PC-3 (cell line): ENCODE measurements around the gene LCAT. TPM values are rescaled to one million over a fixed set of nuclear protein-coding genes. Genes with fewer than 3 reads are reported as not detected.
A peak's percentile ranks its signal among the peaks of the same experiment; 100 is the strongest.
"Not testable (repeated sequence)": the region's sequence is repeated elsewhere in the genome, so short reads cannot be mapped to it uniquely, and the experiment has no call there.

Source experiments
- ATAC-seq: fragments of 200-7000 bp; cut with Tn5 transposase; 2 replicates; pipeline ENCODE4 v1.9.1; 2020; ENCODE audit warnings: mild to moderate bottlenecking, moderate library complexity
- BruUV-seq: library from RNA; stranded (reverse); fragments of 400-500 nt; replicated peaks from 2 replicates; lab custom pipeline; 2021; lab: Mats Ljungman, UMichigan
- CTCF ChIA-PET: fragments of 300-600 bp; sonication (Branson Sonifier 250); formaldehyde crosslinking; loops from one replicate; lab custom pipeline; 2022; ENCODE audit warnings: antibody characterized with exemption; lab: Charles Lee
- POLR2A ChIA-PET: fragments of 300-600 bp; sonication (Branson Sonifier 250); formaldehyde crosslinking; loops from one replicate; lab custom pipeline; 2022; ENCODE audit warnings: antibody characterized with exemption; ENCODE audit not compliant: unreplicated experiment; lab: Charles Lee
- DNase-seq: peaks from one replicate; pipeline ENCODE4 v3.0.0-alpha.2; 2015
- H2AFZ ChIP-seq: fragments of 300-600 bp; sonication (generic); 2 replicates; pipeline ENCODE4 v1.6.0; 2016; ENCODE audit warnings: antibody characterized with exemption, low read length
- H3F3A ChIP-seq: fragments of 300-600 bp; sonication (generic); one replicate; pipeline ENCODE4 v1.6.0; 2017; ENCODE audit warnings: antibody characterized with exemption, low read length, control low read depth, mild to moderate bottlenecking; ENCODE audit not compliant: unreplicated experiment
- H3K27ac ChIP-seq: fragments of 300-600 bp; sonication (generic); 2 replicates; pipeline ENCODE4 v1.5.1; 2016; ENCODE audit warnings: mild to moderate bottlenecking, low read length
- H3K27me3 ChIP-seq: fragments of 300-600 bp; sonication (generic); 2 replicates; pipeline ENCODE4 v1.6.1; 2016; ENCODE audit warnings: low read length, mixed read lengths
- H3K36me3 ChIP-seq: fragments of 300-600 bp; sonication (generic); 2 replicates; pipeline ENCODE4 v1.6.1; 2016; ENCODE audit warnings: low read depth, mixed run types, low read length, mixed read lengths
- H3K4me1 ChIP-seq: fragments of 300-600 bp; sonication (generic); 2 replicates; pipeline ENCODE4 v1.5.1; 2016; ENCODE audit warnings: low read length; ENCODE audit not compliant: insufficient read depth
- H3K4me2 ChIP-seq: fragments of 300-600 bp; sonication (generic); 2 replicates; pipeline ENCODE4 v1.6.0; 2016; ENCODE audit warnings: low read length
- H3K4me3 ChIP-seq: fragments of 300-600 bp; sonication (generic); 2 replicates; pipeline ENCODE4 v1.5.1; 2016; ENCODE audit warnings: mild to moderate bottlenecking, low read length, mixed read lengths
- H3K79me2 ChIP-seq: fragments of 300-600 bp; sonication (generic); 2 replicates; pipeline ENCODE4 v1.6.1; 2017; ENCODE audit warnings: low read length, mixed read lengths
- H3K9ac ChIP-seq: fragments of 300-600 bp; sonication (generic); 2 replicates; pipeline ENCODE4 v1.6.0; 2016; ENCODE audit warnings: mild to moderate bottlenecking, low read length
- H3K9me2 ChIP-seq: fragments of 300-600 bp; sonication (generic); replicated peaks from 2 replicates; pipeline ENCODE4 v1.6.1; 2016; ENCODE audit warnings: mixed run types, low read length, mixed read lengths
- H3K9me3 ChIP-seq: fragments of 300-600 bp; sonication (generic); 2 replicates; pipeline ENCODE4 v1.6.1; 2016; ENCODE audit warnings: low read length, mixed read lengths
- H4K20me1 ChIP-seq: fragments of 300-600 bp; sonication (generic); 2 replicates; pipeline ENCODE4 v1.6.1; 2016; ENCODE audit warnings: low read length, mixed read lengths
- CTCF ChIP-seq: fragments of 300-600 bp; sonication (generic); conservative IDR thresholded peaks from 2 replicates; pipeline ENCODE4 v1.5.1; 2017; ENCODE audit warnings: antibody characterized with exemption, low read depth, mild to moderate bottlenecking, low read length
- EZH2 ChIP-seq: fragments of 300-600 bp; sonication (generic); IDR thresholded peaks from one replicate; pipeline ENCODE4 v1.6.1; 2017; ENCODE audit warnings: antibody characterized with exemption, mild to moderate bottlenecking, low read length; ENCODE audit not compliant: unreplicated experiment
- EZH2phosphoT487 ChIP-seq: fragments of 300-600 bp; sonication (generic); IDR thresholded peaks from 2 replicates; pipeline ENCODE4 v1.6.1; 2018; ENCODE audit warnings: mild to moderate bottlenecking, antibody characterized with exemption, low read length, borderline replicate concordance
- intact Hi-C: fragments of 100-400 bp; cut with micrococcal nuclease; formaldehyde crosslinking; loops from 2 replicates; pipeline ENCODE4 v1.9.0; 2023
- total RNA-seq: library from RNA; depleted of rRNA; stranded (reverse); fragments of >200 nt; gene quantifications from 2 replicates; pipeline ENCODE4 v1.2.3, GENCODE V29; 2014

The LCAT gene
- total RNA-seq, 1 experiment from 2014 or later, result 3.2 TPM

GRCh38 chr16:67917140-67917851, 26.6 kb downstream of the LCAT start:
- no peak overlapping the region for H3K9ac ChIP-seq
- no peak overlapping the region for H2AFZ ChIP-seq
- 0 out of 2 replicates have a peak, but pooled peaks cover 4% of the 10 kb centered on the region for H3K79me2 ChIP-seq
- ChIA-PET CTCF (interaction anchor here (1.0 kb wide), 1 partner anchor 396 kb away, joined by 4 read pairs; no protein-coding TSS in a partner anchor), POLR2A (no interaction called here)
- DNase-seq (no peak), ATAC-seq (peak; percentile 25)
- H4K20me1 ChIP-seq, result 0 out of 2 replicates have a peak, but pooled peaks cover 5% of the 10 kb centered on the region
- H3K9me3 ChIP-seq, result no peaks in the 10 kb centered on the region
- intact Hi-C loops, result no loop called here
- H3K27me3 ChIP-seq, result no peaks in the 10 kb centered on the region
- H3F3A ChIP-seq, result no peaks in the 10 kb centered on the region
- H3K9me2 ChIP-seq, result no peaks in the 10 kb centered on the region
- peaks cover 13% of the 10 kb centered on the region for H3K4me1 ChIP-seq
- H3K27ac ChIP-seq, result peak overlapping the region; percentile 66
- no peak for TF ChIP-seq EZH2
- no peak for TF ChIP-seq EZH2phosphoT487
- TF ChIP-seq CTCF, result no peak
- H3K36me3 ChIP-seq, result no peaks in the 10 kb centered on the region; the same call in 1 of the 2 replicates
- H3K4me2 ChIP-seq, result 0 out of 2 replicates have a peak overlapping the region, but pooled peaks have one; percentile 12
- no peak overlapping the region for H3K4me3 ChIP-seq
- BruUV-seq, result no TSS peak

GRCh38 chr16:67915831-67916723, 27.8 kb downstream of the LCAT start:
- H3K27ac ChIP-seq, result no peak overlapping the region
- CTCF ChIA-PET, result no interaction called here
- H4K20me1 ChIP-seq, result 0 out of 2 replicates have a peak, but pooled peaks cover 5% of the 10 kb centered on the region

GRCh38 chr16:67915496-67915769, 28.5 kb downstream of the LCAT start:
- H3K9ac ChIP-seq, CTCF ChIA-PET, H3F3A ChIP-seq, H3K27ac ChIP-seq, H3K4me3 ChIP-seq, intact Hi-C loops, H3K4me2 ChIP-seq, ATAC-seq, H3K9me2 ChIP-seq, H3K9me3 ChIP-seq, POLR2A ChIA-PET, H3K36me3 ChIP-seq, H4K20me1 ChIP-seq, DNase-seq, BruUV-seq, H3K27me3 ChIP-seq, H2AFZ ChIP-seq, H3K79me2 ChIP-seq: not testable (repeated sequence)
- peaks cover 13% of the 10 kb centered on the region for H3K4me1 ChIP-seq

More at GRCh38 chr16:67915831-67916723, 27.8 kb downstream of the LCAT start:
- no peak for ATAC-seq
- no peaks in the 10 kb centered on the region; the same call in 1 of the 2 replicates for H3K36me3 ChIP-seq
- H2AFZ ChIP-seq, result no peak overlapping the region
- H3K27me3 ChIP-seq, result no peaks in the 10 kb centered on the region
- BruUV-seq, result no TSS peak
- POLR2A ChIA-PET, result no interaction called here
- H3K79me2 ChIP-seq, result 0 out of 2 replicates have a peak, but pooled peaks cover 4% of the 10 kb centered on the region
- no peak overlapping the region for H3K4me2 ChIP-seq
- no peaks in the 10 kb centered on the region for H3K9me2 ChIP-seq
- DNase-seq, result no peak
- peaks cover 13% of the 10 kb centered on the region for H3K4me1 ChIP-seq
- no peaks in the 10 kb centered on the region for H3K9me3 ChIP-seq
- no peaks in the 10 kb centered on the region for H3F3A ChIP-seq
- H3K4me3 ChIP-seq, result no peak overlapping the region
- TF ChIP-seq CTCF (no peak), EZH2 (no peak), EZH2phosphoT487 (no peak)
- intact Hi-C loops, result no loop called here
- no peak overlapping the region for H3K9ac ChIP-seq
